HG03558 (cell line): ENCODE results near the gene KRTAP10-9.
"Not testable (repeated sequence)": the region's sequence is repeated elsewhere in the genome, so short reads cannot be mapped to it uniquely, and the experiment has no call there.

Experiments
- ATAC-seq: cut with Tn5 transposase; IDR thresholded peaks from one replicate; pipeline ENCODE4 v1.9.1; 2021; ENCODE audit warnings: moderate number of reproducible peaks; ENCODE audit not compliant: unreplicated experiment; ENCODE audit errors: extremely low read depth

KRTAP10-9 gene, protein sequence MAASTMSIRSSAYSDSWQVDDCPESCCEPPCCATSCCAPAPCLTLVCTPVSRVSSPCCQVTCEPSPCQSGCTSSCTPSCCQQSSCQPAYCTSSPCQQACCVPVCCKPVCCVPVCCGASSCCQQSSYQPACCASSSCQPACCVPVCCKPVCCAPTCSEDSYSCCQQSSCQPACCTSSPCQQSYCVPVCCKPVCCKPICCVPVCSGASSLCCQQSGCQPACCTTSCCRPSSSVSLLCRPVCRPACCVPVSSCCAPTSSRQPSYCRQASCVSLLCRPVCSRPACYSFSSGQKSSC

DNA sequence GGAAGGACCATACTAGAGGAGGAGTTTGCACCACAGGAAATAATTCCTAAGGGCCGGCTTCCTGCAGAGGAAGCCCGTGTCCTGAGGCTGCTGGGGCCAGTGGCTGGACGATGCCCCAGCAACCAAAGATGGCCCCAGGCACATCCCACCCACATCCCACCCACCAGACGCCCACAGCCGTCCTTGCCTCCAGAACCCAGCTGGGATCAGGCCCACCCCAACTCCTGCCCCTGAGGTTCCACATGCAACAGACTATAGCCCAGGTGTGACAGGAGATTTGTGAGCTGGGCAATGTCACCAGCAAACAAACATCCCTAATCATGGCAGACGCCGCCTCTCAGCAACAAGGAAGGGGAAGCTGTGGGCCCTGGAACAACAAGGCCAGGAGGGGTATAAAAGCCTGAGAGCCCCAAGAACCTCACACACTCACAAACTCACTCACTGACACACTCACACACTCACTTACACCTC is at the start of gene KRTAP10-9:
Gene KRTAP10-9 (plus strand): TSS at position 421 of the 471 bp plus-strand sequence. CDS start 79 bp downstream, outside the sequence.
- ATAC-seq, result no peak

DNA sequence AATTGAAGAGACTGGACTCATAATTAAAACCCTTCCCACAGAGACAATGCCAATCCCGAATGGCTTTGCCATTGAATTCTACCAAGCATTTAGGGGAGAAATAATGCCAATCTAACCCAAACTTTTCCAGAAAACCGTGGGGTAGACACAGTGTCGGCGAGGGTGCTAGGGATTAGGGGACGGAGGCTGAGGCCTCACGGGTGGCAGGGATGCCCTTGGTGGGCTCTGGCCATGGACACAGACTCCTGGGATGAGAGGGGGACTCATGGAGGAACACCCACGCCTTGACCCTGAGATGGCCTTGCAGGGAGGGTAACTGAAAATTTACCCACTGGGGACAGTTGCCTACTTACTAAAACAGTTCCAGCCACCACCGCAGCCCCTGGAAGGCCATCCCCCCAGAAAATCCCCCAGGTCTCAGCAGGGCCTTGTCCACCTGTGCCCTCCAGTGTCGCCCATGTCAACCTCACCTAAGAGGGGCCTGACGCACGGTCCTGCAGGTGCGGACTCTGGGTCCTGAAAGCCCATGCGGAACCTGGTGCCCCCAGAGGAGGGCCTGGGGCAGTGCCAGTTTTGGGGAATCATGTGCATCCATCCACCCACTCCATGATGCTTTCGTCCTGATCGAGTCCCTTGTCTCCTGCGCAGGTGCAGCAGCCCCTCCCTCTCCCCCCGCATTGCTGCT is 48.4 kb upstream of the KRTAP10-9 start:
- no peak for ATAC-seq

DNA sequence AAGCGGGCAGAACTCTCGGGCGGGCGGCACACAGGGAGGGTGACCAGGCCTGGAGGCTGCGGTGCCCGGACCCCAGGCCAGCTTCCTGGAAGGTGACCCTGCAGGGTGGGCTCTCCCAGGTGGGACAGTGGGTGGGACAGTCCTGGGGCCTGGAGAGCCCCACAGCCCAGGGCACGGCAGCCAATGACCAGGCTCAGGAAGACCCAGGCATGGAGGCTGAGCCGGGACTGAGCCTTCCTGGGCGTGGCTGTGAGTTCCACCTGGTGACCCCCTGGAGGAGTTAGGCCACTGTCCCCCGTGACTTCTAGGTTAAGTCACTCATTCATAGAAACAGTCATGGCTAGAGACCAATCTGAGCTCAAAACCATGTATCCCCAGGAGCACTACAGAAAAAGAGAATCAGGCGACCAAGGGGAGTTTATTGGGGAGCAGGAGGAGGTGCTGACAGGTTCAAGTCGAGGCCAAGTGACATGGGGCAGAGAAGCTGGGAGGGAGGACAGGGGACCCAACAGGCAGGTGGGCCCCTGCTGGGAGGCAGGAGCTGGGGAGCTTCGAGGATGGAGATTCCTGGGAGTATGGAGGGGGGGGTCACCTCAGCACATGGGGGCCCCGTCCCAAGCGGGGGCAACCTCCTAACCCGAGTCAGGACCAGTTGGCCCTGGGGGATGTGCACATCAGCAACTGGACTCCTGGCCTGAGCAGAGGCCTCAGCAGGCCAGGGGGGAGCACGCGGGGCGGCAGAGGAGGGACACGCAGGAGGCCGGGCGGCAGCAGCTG is 47.6 kb upstream of the KRTAP10-9 start:
- ATAC-seq, result no peak

DNA sequence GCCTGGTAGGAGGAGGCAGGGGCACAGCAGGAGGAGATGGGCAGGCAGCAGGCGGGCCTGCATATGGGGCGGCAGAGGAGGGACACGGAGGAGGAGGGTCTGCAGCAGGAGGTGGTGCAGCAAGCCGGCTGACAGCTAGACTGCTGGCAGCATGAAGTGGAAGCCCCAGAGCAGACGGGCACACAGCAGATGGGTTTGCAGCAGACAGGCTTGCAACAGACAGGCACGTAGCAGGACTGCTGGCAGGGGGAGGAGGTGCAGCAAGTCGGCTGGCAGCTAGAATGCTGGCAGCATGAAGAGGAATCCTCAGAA is 47.1 kb upstream of the KRTAP10-9 start:
- ATAC-seq, result no peak

DNA sequence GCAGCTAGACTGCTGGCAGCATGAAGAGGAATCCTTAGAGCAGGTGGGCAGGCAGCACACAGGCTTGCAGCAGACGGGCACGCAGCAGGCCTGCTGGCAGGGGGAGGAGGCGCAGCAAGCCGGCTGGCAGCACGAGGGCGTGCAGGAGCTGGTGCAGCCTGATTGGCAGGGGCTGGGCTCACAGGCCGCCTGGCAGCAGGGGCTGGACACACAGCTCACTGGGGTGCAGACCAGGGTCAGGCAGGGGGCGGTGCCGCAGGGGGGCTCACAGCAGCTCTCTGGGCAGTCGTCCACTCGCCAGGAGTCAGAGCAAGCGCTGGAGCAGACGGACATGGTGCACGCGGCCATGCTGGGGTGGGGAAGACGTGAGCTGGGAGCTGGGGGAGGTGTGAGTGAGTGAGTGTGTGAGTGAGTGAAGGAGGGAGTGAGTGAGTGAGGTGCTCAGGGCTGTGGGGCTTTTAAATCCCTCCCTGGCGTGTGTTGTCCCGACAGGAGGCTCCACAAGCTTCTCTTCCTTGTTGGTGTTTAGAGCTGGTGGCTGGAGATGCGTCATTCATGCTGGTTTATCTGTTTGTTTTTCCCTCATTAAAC is 46.6 kb upstream of the KRTAP10-9 start, which contains the start of gene KRTAP10-5:
Gene KRTAP10-5 (minus strand): TSS at position 374 of the 591 bp plus-strand sequence. CDS start 26 bp downstream, at position 348.
- not testable (repeated sequence) for ATAC-seq

DNA sequence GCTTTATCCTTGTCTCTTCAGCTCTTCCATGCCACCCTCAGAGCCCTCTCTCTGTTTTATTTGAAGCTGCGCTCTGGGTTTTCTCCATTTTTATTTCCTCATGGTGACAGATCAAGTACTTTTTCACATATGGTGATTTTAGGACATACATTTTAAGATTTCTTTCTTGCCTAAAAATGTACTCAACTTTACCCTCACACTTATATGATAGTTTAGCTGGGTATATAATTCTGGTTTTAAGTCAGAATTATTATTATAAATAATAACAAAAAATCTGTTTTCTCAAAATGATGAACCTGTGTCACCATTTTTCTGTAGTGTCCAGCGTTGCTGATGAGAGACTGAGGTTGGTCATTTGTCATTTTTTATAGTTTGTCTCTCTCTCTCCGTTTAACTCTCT is 45.7 kb upstream of the KRTAP10-9 start:
- ATAC-seq, result no peak

DNA sequence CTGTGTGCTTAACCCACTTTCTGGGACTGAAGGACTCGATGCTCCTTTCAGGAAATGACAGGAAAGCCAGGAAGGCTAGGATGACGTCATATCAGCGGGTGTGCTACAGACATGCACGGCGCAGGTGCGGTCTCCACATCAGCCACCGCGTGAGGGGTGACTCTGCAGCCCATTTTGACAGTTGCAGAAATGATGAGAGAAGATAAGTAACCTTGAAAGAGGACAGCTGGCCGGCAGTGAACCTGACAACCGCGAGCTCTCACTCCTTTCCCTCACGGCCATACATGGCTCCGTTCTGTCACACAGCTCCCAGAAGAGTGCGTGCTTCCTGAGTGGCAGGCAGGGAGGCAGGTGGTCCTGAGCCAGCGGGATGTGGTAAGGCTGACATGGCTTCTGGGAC is 44.8 kb upstream of the KRTAP10-9 start:
- ATAC-seq, result no peak

DNA sequence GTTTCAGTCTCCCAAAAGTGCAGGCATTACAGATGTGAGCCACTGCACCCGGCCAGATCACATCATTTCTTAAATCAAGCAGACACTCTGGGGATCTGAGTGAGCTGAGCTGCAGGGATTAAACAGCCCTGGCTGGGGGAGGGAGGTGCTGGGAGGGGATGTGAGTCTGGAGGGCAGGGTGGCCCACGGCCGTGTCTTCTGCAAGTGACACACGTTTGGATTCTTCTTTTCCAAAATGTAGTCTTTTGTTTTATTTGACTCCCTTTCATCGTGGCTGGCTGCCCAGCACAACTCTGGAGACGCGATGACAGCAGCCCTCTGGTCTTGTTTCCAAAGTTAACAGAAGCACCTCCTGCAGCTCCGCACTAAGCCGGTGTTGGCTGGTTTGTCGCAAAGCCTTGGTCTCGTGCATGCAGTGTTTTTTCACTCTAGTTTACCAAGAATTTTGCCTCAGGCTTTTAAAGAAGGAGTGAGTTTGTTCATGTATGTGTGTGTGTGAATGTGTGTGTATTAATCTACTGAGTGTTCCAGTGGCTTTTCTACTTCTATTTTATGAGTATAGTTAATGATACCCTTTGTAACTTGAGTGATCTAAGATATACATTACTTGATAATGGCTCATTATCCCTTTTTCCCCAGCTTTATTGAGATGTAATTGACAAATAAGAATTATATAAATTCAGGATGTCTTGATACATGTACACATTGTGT is 43.6 kb upstream of the KRTAP10-9 start:
- no peak for ATAC-seq

DNA sequence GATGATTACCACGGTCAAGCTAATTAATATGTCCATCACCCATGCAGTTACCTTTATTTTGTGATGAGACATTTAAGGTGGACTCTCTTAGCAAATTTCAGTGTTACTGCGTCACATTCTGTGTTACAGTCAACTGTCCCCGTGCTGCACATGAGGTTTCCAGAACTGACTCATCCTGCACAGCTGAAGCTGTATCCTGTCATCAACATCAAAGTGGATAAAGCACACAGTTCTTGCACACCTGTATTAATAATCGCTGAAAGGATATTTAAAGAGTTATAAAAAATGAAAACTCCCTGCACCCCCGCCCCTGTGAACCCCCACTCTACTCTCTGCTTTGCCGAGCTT is 43.1 kb upstream of the KRTAP10-9 start:
- ATAC-seq, result no peak

DNA sequence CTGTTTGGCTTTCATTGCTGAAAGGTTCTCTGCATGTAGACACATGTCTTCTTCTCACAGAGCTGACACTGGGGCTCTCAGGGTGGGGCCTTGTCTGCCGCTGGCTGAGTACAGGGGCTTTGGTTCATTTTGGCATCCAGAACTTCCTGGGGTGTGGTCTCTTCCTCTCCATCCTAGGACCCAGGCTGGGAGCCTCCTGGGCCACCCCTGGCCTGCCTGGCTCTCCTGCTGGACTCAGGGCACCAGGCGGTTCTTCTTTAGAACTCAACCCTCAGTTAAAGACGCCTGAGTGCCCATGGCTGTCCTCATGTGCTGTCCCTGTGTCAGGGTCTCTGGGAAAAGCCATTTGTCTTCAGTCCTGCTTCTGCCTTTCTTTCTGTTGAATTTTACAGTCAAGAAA is 41.0 kb upstream of the KRTAP10-9 start:
- no peak for ATAC-seq

DNA sequence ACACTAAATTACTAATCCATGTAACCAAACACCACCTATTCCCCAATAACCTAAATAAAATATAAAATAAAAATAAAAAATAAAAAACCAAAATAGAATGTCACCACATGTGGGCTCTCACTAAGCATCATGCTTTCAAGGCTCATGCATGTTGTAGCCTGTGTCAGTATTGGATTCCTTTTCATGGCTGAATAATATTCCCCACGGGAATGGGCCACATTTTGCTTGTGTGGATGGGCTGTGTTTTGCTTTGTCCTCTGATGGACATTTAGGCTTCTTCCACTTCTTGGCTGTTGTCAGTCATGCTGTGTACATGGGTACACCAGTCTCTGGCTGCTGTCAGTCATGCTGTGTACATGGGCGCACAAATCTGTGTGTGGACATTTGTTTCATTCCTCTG is 37.8 kb upstream of the KRTAP10-9 start:
- ATAC-seq, result no peak

DNA sequence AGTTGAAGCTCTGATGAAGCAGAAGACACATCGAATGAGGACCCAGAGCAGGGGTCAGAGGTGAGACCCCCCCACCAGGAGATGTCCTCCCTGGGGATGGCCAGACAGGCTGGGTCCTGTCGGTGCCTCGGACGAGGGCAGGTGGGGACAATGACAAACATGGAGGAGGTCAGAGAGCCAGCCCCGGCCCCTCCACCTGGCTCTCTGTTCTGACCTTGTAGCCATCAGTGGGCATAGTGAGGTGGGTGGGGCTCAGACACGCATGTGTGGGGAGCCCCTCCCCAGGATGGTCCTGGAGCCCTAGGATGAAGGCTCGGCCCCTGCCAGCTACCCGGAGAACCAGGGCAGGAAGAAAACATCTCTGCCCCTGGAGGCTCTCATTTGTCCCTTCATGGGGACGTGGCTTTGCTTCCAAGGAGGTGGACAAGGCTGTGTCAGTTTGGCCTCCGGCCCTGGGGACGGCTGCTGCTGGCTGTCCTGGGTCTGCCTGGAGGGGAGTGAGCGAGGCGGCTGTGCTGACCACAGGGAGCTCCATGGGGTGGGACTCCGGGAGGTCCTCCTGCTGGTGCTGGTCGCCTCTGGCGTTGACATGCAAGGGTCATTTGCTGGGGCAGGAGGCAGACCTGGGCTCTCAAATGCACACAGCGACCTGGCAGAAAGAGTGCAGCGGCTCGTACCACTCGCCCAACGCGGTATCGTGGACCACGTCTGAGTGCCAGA is 37.1 kb upstream of the KRTAP10-9 start:
- no peak for ATAC-seq

DNA sequence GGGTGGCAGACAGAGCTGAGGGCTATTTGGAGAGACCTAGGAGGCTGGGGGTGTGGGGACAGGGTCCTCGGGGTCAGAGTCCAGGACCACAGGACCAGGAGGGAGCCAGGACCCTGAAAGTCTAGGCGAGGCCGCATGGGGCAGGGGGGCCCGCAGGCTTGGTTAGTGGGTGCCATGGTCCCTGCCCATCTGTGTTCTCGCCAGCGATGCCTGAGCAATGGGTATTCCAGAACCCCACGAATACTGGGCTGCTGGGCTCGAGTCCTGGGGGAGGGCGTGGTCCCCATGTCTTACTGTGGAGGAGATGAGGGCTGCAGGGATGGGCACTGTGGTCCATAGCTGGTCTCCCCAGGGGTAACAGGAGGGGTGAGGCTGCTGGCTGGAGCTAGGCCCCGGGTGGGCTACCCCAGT is 36.6 kb upstream of the KRTAP10-9 start:
- no peak for ATAC-seq

DNA sequence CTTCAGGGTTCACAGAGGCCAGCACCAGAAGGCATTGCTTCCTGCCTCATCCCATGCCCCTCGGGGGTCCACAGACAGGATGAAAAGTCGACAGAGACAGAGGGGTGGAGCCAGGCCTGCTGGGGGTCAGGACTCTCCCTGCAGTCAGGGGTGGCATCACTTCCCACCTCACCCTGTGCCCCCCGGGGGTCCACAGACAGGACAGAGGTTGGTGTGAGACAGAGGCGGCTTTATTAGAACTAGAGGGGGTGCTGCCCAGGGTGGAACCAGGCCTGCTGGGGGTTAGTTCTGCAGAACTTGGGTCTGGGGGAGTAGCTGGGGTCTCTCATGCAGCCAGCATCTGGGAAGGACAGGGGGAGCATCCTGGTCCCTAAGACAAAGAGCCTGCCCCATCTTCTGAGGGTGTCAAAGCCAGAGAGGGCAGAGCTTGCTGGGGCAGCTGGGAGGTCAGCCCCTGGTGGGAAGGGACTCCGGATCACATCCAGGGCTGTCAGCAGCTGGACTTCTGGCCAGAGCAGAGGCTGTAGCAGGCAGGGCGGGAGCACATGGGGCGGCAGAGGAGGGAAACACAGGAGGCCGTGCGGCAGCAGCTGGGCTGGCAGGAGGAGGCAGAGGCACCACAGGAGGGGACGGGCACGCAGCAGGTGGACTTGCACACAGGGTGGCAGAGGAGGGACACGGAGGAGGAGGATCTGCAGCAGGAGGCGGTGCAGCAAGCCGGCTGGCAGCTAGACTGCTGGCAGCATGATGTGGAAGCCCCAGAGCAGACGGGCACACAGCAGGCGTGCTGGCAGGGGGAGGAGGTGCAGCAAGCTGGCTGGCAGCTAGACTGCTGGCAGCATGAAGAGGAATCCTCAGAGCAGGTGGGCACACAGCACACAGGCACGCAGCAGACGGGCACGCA is 35.7 kb upstream of the KRTAP10-9 start:
- not testable (repeated sequence) for ATAC-seq

DNA sequence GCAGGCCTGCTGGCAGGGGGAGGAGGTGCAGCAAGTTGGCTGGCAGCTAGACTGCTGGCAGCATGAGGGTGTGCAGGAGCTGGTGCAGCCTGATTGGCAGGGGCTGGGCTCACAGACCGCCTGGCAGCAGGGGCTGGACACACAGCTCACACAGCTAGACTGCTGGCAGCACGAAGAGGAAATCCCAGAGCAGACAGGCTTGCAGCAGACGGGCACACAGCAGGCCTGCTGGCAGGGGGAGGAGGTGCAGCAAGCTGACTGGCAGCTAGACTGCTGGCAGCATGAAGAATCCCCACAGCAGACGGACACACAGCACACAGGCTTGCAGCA is 35.1 kb upstream of the KRTAP10-9 start:
- ATAC-seq, result not testable (repeated sequence)

DNA sequence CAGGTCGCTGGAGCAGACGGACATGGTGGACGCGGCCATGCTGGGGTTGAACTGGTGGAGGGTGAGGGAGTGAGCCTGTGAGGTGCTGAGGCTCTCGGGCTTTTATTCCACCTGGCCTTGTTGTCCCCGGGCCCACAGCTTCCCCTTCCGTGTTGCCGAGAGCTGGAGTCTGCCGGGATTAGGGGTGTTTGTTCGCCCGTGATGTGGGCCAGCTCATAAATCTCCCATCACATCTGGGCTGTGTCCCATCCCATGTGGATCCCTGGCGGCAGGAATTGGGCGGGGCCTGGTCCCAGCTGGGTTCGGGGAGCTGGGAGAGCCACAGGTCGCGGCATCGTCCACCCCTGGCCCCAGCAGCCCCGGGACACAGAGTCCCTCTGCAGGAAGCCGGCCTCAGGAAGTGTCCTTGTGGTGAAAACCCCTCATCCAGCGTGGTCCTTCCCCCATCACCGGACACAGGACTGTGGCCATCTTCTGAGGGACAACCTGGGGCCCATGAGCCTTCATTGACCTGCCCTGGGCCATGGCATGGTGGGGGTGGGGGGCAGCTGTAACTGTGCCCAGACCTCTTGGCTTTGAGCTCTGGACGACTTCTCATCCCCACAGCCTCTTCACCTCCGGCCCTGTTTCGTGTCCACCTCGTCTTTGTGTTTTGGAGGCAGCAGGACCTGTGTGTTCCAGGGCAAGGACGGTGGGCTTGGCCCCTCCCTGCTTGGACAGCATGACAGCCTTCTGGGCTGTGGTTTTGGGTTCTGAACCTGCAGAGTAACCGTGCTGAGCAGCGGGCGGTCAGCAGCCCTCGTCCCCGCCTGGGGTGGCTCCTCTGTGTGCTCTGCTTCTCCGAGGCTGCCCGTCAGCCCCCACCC is 34.2 kb upstream of the KRTAP10-9 start, which contains the start of gene KRTAP10-6:
Gene KRTAP10-6 (minus strand): TSS at position 60 of the 866 bp plus-strand sequence. CDS start 21 bp downstream, at position 39.
- no peak for ATAC-seq

DNA sequence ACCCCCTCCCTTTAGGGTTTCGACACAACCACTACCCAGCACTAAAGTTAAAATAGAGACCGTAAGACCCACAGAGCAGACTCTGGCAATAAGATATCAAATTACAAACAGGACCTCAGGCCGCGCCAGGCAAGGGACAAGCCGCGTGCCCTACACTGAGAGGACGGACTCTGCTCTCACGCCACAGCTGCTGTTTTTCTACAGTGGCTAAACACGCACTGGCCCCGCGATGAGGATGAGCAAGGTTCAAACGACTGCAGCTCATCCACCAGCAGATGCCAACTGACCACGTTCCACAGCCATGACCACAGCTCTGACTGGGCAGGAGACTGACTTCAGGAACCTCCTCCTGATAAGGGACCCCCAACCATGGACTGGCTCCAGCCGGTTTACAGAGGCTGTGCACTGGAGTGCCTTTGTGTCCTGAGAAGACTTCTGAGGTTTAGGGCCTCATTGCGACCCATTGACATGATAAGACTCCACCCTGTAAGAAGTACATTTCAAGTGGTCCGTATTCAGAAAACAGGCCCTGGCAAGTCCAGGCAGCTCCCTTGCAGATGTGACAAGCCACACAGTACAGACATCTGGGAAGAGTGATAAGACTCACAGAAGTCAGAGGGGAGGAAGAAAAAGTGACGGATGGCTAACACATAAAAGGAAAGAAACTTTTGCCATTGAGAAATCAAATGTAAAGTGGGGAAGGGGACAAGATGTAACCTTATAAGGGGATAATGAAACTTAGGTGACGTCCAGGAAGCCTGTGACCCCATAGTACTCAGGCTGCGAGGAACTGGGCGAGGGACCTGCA is 33.1 kb upstream of the KRTAP10-9 start:
- ATAC-seq, result no peak
